Endodermal cell (in vitro differentiated cells): Measurements from ENCODE around the gene GTF2H1. TPM values are rescaled to one million over a fixed set of nuclear protein-coding genes. Genes with fewer than 3 reads are reported as not detected.

Experiments
- DNase-seq: peaks from one replicate; pipeline ENCODE4 v3.0.0-alpha.2; 2017
- H3K27ac ChIP-seq: 2 replicates; pipeline ENCODE4 v1.5.1; 2013; ENCODE audit warnings: mild to moderate bottlenecking, low read depth, low read length, moderate library complexity
- H3K27me3 ChIP-seq: 2 replicates; pipeline ENCODE4 v1.6.1; 2013; ENCODE audit warnings: mild to moderate bottlenecking, low read length, moderate library complexity; ENCODE audit not compliant: insufficient read depth, control insufficient read depth, poor library complexity, severe bottlenecking
- H3K36me3 ChIP-seq: 2 replicates; pipeline ENCODE4 v1.7.0; 2013; ENCODE audit warnings: mild to moderate bottlenecking, low read length, moderate library complexity; ENCODE audit not compliant: control insufficient read depth, insufficient read depth
- H3K4me1 ChIP-seq: one replicate; pipeline ENCODE4 v1.7.0; 2013; ENCODE audit warnings: low read length; ENCODE audit not compliant: control insufficient read depth, insufficient read depth
- H3K4me3 ChIP-seq: 2 replicates; pipeline ENCODE4 v1.5.1; 2013; ENCODE audit warnings: mild to moderate bottlenecking, low read length, moderate library complexity
- H3K9ac ChIP-seq: 2 replicates; pipeline ENCODE4 v1.6.1; 2013; ENCODE audit warnings: mild to moderate bottlenecking, low read length, moderate library complexity; ENCODE audit not compliant: poor library complexity, severe bottlenecking; ENCODE audit errors: extremely low read depth
- H3K9me3 ChIP-seq: 2 replicates; pipeline ENCODE4 v1.6.1; 2013; ENCODE audit warnings: mild to moderate bottlenecking, low read length, moderate library complexity; ENCODE audit not compliant: control insufficient read depth
- H3K27ac Mint-ChIP-seq: 2 replicates; pipeline ENCODE4 v1.8.0; 2020; ENCODE audit warnings: mixed read lengths
- H3K27me3 Mint-ChIP-seq: 2 replicates; pipeline ENCODE4 v1.8.0; 2021; ENCODE audit warnings: mild to moderate bottlenecking, mixed read lengths; ENCODE audit not compliant: insufficient read depth
- H3K36me3 Mint-ChIP-seq: 2 replicates; pipeline ENCODE4 v1.8.0; 2020; ENCODE audit warnings: low read depth, mixed read lengths
- H3K4me1 Mint-ChIP-seq: 2 replicates; pipeline ENCODE4 v1.8.0; 2020; ENCODE audit warnings: mixed read lengths
- H3K4me3 Mint-ChIP-seq: 2 replicates; pipeline ENCODE4 v1.8.0; 2020; ENCODE audit warnings: mild to moderate bottlenecking, moderate library complexity, mixed read lengths
- H3K9me3 Mint-ChIP-seq: 2 replicates; pipeline ENCODE4 v1.8.0; 2020; ENCODE audit warnings: mild to moderate bottlenecking, mixed read lengths
- CTCF ChIP-seq: fragments of 200-600 bp; sonication (generic); conservative IDR thresholded peaks from 2 replicates; pipeline ENCODE4 v1.5.0; 2021; ENCODE audit warnings: antibody characterized with exemption, mild to moderate bottlenecking
- WGBS, 2 experiments: methylation state at CpG; one replicate each; pipeline versions ENCODE4 v1.1.5 to v1.1.7; 2013; ENCODE audit warnings: missing lambda C conversion rate in 2 of 2, mixed read lengths in 1 of 2; ENCODE audit not compliant: insufficient coverage in 1 of 2, insufficient read length in 1 of 2; 5-methylcytosine and 5-hydroxymethylcytosine counted together
- total RNA-seq, 2 donors: library from RNA; stranded (reverse); fragmentation: NEBNext Ultra II Directional in 1 of 2; extraction: Animal tissue kit (Norgen Biotek cat#: 25700) in 1 of 2; gene quantifications; 2 replicates in 1 of 2; 3 replicates in 1 of 2; pipeline ENCODE4 v1.2.1, GENCODE V29; 2021

Gene GTF2H1
- total RNA-seq, 2 donors from 2014 or later = 25.7 to 31.5 TPM

DNA sequence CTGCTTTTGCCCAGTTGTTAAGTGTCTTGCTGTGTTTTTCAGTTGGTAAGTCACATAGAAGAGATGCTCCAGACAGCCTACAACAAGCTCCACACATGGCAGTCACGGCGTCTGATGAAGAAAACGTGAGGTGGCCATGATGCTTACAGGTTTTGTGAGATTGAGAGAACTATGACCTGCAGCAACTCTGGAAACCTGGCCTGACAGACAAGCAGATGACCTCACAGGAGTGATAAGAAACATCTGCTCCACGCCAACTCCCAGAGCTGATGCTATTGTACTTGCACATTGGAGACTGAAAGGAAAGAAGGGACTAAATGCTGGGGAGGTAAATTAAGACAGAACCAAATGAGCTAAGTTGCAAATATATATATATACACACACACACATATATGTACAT is 43.4 kb downstream of the GTF2H1 start:
- Mint-ChIP-seq H3K4me1 (no peaks in the 10 kb centered on the region), H3K9me3 (no peaks in the 10 kb centered on the region)

DNA sequence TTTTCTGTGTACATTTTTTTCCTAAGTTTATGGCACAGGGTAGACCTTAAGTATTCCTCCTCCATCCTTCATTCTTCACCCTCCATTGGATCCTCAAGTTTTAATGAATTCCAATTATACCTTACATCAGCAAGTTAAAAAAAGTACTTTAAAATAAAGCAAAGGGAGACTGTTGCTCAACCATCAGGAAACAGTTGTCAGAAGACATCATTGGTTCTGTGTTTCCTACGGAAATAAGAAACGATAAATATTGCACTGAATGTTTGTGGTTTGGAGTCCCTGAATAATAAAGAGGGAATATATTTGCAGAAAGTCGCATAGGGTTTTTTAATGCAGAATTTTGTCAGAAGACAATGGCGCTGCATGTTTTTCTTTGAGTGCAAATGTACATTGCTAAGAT is 43.9 kb downstream of the GTF2H1 start:
- peaks cover 36% of the 10 kb centered on the region for H3K36me3 Mint-ChIP-seq

More for the DNA sequence above, 43.4 kb downstream of the GTF2H1 start:
- no peak overlapping the region for H3K9ac ChIP-seq
- no peak for DNase-seq
- no peaks in the 10 kb centered on the region for H3K4me1 ChIP-seq
- TF ChIP-seq CTCF = no peak
- H3K9me3 ChIP-seq = no peaks in the 10 kb centered on the region
- Mint-ChIP-seq H3K27me3 (no peaks in the 10 kb centered on the region), H3K36me3 (peaks cover 39% of the 10 kb centered on the region), H3K27ac (no peak overlapping the region), H3K4me3 (no peak overlapping the region)
- H3K27ac ChIP-seq = no peak overlapping the region
- H3K27me3 ChIP-seq = no peaks in the 10 kb centered on the region
- 89 to 94% methylated on average over 3 to 4 of the region's 4 CpGs for WGBS, 2 experiments
- no peak overlapping the region for H3K4me3 ChIP-seq
- peaks cover 54% of the 10 kb centered on the region for H3K36me3 ChIP-seq

DNA sequence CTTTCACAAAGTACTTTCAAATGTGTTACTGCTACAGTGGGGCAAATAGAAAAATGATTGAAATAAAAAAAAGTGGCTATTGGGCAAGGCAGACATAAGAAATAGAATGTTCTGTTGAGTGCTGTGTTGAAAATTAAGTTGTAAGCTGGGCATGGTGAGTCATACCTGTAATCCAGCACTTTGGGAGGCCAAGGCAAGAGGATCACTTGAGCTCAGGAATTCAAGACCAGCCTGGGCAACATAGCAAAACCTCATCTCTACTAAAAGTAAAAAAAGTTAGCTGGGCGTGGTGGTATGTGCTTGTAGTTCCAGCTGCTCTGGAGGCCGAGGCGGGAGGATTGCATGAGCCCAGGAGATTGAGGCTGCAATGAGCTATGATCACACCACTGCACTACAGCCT is 45.1 kb downstream of the GTF2H1 start:
- Mint-ChIP-seq H3K36me3 (peaks cover 31% of the 10 kb centered on the region), H3K27ac (no peak overlapping the region), H3K9me3 (no peaks in the 10 kb centered on the region), H3K4me3 (no peak overlapping the region), H3K27me3 (no peaks in the 10 kb centered on the region), H3K4me1 (peaks cover 5% of the 10 kb centered on the region)
- H3K27me3 ChIP-seq = no peaks in the 10 kb centered on the region
- TF ChIP-seq CTCF = no peak
- DNase-seq = no peak
- WGBS, 2 experiments = 96% methylated on average over 3 of the region's 3 CpGs; no CpG with 5 or more reads in 1 of the 2 experiments
- no peak overlapping the region for H3K4me3 ChIP-seq
- H3K36me3 ChIP-seq = peaks cover 44% of the 10 kb centered on the region
- no peaks in the 10 kb centered on the region for H3K9me3 ChIP-seq
- H3K27ac ChIP-seq = no peak overlapping the region
- H3K4me1 ChIP-seq = no peaks in the 10 kb centered on the region
- no peak overlapping the region for H3K9ac ChIP-seq

More for the DNA sequence above, 43.9 kb downstream of the GTF2H1 start:
- no peak overlapping the region for H3K27ac ChIP-seq
- peaks cover 1% of the 10 kb centered on the region for H3K4me1 Mint-ChIP-seq
- H3K27ac Mint-ChIP-seq = no peak overlapping the region
- H3K27me3 ChIP-seq = no peaks in the 10 kb centered on the region
- no peak overlapping the region for H3K9ac ChIP-seq
- no peaks in the 10 kb centered on the region for H3K27me3 Mint-ChIP-seq
- no peak overlapping the region for H3K4me3 ChIP-seq
- no peaks in the 10 kb centered on the region for H3K9me3 Mint-ChIP-seq
- TF ChIP-seq CTCF = no peak
- DNase-seq = no peak
- H3K36me3 ChIP-seq = peaks cover 51% of the 10 kb centered on the region
- no peak overlapping the region for H3K4me3 Mint-ChIP-seq
- no peaks in the 10 kb centered on the region for H3K4me1 ChIP-seq
- WGBS, 2 experiments = 89 to 96% methylated on average over 4 of the region's 4 CpGs
- no peaks in the 10 kb centered on the region for H3K9me3 ChIP-seq
